HG03280 (cell line): ENCODE data around the gene SPIB.
"Not testable (repeated sequence)": the region's sequence is repeated elsewhere in the genome, so short reads cannot be mapped to it uniquely, and the experiment has no call there.

Source experiments
- ATAC-seq: cut with Tn5 transposase; IDR thresholded peaks from one replicate; pipeline ENCODE4 v1.9.1; 2021; ENCODE audit warnings: mild to moderate bottlenecking, moderate library complexity; ENCODE audit not compliant: unreplicated experiment

The SPIB gene

DNA sequence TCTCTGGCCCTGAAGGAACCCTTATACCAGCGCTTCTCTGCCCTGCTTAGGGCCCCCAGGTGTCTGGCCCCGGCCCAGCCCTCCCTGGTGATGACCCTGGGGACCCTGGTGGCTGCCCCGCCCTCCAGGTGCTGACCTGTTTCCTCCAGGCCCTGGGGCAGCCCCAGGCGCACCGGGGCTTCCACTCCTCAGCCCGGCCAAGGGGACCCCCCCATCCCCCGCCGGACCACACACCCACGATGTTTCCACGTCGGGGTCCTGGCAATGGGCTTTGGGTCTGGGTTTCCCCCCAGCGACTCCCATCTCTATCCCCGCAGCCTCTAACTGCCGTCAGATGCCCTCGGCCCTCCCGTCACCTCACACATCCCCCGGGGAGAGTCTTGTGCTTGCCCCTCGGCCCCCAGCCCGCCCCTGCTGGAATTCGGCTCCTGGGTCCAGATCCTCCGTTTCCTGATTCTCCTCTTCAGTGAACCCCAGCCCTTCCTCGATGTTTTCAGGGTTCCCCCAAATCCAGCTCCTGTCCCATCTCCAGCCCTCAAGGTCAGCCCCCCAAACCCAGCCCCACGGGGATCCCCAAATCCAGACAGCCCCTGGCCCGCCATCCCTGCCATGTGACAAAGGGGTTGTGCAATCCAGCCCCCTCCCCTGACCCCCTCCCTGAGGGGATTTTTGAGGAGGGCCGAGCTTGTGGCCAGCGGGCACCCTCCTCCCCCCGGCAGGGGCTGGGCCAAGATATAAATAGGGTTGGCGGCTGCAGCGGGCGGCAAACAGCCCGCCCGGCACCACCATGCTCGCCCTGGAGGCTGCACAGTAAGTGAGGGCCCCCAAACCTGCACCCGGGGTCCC, at the start of gene SPIB:
Gene SPIB, plus strand, starts transcription at position 763 of the 846 bp plus-strand sequence. Its CDS starts 25 bp downstream, at position 788.
- ATAC-seq: no peak

DNA sequence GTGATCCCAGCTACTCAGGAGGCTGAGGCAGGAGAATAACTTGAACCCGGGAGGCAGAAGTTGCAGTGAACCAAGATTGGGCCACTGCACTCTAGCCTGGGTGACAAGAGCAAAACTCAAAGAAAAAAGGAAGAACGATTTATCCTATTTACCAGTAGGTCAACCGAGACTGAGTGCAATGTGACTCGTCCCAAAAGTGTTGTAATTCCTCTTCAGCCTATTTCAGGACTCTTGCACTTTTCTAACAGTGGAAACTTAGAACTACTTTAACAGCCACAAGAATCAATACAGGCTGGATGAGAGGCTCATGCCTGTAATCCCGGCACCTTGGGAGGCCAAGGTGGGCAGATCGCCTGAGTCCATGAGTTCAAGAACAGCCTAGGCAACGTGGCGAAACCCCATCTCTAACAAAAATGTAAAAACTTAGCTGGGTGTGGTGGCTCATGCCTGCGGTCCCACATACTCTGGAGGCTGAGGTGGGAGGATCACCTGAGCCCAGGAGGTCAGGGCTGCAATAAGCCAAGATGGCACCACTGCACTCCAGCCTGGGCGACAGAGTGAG, 46.7 kb upstream of the SPIB start:
- ATAC-seq: no peak

DNA sequence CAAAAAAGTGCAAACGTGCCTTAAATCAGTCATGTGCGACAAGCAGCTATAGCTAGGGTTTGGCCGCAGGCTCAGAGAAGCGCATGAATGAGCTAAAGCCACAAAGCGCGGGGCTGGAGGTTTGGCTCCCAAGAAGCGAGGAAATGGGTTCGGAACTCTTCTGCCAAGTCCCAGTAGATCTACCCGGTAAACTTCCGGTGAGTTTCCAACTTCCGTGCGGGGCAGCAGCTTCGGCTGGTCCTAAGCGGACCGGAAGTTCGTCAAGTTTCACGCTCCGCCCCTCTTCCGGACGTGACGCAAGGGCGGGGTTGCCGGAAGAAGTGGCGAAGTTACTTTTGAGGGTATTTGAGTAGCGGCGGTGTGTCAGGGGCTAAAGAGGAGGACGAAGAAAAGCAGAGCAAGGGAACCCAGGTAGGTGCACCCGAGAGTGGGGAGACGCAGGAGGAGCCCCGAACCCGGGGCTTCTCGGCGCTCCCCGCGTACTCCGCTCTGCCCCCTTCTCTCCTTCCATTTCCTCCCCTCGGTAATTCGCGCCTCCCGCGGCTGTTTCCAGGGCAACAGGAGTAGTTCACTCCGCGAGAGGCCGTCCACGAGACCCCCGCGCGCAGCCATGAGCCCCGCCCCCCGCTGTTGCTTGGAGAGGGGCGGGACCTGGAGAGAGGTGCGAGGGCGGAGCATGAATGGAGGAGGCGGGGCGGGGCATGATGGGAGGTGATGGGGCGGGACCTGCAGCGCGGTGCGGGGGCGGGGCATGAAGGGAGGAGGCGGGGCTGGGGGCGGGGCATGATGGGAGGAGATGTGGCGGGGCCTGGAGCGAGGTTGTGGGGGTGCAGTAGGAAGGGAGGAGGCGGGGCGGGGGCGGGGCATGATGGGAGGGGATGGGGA, 42.3 kb upstream of the SPIB start, which contains the start of gene NR1H2:
Gene NR1H2, plus strand, starts transcription at position 292 of the 885 bp plus-strand sequence. CDS start 1,149 bp downstream, outside the sequence.
- ATAC-seq: peak; percentile 86

DNA sequence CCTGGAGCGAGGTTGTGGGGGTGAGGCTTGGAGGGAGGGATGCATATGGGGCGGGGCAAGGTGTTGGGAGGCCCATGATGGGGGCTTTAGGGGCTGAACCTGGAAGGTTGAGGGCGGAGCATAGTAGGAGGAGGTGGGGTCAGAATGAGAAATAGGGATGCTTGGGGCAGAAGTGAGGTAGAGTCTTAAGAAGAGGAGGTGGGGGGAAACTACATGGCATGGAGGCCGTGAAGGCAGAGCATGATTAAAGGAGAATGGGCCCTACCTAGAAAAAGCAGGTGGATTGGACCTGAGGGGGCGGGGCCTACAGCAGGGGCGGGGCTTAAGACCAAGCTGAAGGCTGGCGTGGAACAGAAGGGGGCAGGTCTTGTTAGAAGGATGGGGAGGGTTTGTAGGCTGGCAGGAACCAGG, 41.7 kb upstream of the SPIB start:
- ATAC-seq: peak; percentile 22

DNA sequence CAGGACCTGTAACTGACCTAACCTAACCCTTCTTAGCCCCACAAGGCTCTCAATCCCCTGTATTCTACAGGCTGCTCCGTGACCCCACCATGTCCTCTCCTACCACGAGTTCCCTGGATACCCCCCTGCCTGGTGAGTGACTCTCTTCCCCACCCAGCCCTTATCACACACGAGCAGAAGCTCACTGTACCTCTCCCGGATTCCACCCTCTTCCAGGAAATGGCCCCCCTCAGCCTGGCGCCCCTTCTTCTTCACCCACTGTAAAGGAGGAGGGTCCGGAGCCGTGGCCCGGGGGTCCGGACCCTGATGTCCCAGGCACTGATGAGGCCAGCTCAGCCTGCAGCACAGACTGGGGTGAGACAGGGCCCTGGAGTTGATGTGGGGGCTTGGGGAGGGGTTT, 41.2 kb upstream of the SPIB start:
- no peak for ATAC-seq

DNA sequence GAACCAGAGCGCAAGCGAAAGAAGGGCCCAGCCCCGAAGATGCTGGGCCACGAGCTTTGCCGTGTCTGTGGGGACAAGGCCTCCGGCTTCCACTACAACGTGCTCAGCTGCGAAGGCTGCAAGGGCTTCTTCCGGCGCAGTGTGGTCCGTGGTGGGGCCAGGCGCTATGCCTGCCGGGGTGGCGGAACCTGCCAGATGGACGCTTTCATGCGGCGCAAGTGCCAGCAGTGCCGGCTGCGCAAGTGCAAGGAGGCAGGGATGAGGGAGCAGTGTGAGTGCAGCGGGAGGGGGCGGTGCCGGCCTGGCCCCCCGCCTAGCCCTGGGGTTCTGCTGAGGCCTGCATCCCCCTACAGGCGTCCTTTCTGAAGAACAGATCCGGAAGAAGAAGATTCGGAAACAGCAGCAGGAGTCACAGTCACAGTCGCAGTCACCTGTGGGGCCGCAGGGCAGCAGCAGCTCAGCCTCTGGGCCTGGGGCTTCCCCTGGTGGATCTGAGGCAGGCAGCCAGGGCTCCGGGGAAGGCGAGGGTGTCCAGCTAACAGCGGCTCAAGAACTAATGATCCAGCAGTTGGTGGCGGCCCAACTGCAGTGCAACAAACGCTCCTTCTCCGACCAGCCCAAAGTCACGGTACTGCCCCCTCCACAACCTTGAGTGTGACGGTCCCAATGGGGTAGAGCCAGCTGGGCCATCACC, 40.4 kb upstream of the SPIB start:
- ATAC-seq: no peak

DNA sequence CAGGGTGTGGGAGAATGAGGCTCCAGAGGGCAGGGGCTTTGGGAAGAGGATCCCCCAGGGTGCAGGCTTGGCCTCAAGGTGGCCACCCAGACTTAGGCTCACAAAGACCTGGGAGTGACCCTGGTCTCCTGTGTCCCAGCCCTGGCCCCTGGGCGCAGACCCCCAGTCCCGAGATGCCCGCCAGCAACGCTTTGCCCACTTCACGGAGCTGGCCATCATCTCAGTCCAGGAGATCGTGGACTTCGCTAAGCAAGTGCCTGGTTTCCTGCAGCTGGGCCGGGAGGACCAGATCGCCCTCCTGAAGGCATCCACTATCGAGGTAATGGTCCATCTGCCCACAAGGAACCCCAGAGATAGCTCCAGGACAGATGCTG, 39.9 kb upstream of the SPIB start:
- ATAC-seq: no peak

DNA sequence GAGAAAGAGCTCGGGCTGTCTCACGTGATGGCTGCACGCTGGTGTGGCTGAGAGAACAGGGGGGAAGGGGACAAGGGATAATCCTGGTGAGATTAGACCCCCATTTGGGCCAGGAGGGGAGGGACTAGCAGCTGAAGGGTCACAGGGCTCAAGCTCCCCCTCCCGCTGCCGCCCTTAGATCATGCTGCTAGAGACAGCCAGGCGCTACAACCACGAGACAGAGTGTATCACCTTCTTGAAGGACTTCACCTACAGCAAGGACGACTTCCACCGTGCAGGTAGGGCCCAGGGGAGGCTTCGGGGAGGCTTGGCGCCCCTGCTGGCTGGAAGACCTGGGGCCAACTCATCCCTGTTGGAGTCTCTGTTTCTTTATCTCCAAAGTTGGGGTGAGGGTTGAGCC, 39.1 kb upstream of the SPIB start:
- no peak for ATAC-seq

DNA sequence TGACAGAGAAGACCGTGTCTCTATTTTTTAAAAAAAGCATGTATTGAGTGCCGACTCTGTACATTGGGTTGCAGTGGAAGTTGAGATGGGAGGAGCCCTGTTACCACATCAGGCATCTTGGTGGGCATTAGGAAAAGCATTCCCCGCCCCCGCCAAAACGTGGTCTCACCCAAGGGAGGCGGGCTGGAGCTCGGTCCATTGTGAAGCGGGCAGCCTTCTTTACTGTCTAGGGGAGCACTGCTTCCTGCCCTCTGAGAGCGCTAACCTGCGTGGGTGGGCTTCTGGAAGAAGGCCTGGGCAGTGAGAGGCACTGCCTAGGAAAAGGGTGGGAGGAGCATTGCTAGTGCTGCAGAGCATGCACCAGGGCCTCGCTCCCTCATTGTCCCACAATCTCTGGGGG, 38.6 kb upstream of the SPIB start:
- ATAC-seq: no peak

DNA sequence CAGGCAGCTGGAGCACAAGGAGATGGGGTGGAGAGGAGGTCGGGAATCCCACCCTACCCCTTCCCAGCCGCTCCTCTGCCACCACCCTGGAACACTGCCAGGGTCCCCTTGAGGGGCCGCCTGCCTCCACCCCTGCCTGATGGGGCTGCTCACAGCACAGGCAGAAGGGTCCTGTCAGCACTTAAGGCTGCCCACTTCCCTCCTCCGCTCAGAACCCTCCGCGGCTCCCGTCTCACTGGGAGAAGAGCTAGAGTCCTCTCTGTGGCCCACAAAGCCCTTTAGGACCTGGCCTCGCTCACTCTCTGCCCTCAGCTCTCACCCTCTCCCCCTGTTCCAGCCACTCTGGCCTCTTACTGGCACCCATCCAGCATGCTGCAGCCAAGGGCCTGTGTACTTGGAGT, 38.0 kb upstream of the SPIB start:
- no peak for ATAC-seq

DNA sequence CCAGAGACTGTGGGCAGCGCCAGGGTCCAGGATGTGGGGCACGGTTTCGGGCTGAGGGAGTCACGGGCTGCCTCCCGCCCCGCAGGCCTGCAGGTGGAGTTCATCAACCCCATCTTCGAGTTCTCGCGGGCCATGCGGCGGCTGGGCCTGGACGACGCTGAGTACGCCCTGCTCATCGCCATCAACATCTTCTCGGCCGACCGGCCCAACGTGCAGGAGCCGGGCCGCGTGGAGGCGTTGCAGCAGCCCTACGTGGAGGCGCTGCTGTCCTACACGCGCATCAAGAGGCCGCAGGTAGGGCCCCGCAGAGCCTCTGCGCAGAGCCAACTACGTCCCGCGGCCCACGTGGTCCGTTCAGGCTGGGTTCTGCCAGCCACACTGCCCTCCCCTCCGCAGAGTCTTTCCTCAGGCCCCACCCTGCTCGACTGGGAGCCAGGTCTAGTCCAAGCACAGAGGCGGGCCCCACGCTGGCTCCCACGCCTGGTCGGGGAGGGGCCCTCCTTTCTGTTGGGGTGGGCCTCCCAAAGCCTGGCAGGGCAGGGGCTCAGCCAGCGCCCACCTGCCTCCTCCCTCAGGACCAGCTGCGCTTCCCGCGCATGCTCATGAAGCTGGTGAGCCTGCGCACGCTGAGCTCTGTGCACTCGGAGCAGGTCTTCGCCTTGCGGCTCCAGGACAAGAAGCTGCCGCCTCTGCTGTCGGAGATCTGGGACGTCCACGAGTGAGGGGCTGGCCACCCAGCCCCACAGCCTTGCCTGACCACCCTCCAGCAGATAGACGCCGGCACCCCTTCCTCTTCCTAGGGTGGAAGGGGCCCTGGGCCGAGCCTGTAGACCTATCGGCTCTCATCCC, 36.6 kb upstream of the SPIB start:
- ATAC-seq: no peak

DNA sequence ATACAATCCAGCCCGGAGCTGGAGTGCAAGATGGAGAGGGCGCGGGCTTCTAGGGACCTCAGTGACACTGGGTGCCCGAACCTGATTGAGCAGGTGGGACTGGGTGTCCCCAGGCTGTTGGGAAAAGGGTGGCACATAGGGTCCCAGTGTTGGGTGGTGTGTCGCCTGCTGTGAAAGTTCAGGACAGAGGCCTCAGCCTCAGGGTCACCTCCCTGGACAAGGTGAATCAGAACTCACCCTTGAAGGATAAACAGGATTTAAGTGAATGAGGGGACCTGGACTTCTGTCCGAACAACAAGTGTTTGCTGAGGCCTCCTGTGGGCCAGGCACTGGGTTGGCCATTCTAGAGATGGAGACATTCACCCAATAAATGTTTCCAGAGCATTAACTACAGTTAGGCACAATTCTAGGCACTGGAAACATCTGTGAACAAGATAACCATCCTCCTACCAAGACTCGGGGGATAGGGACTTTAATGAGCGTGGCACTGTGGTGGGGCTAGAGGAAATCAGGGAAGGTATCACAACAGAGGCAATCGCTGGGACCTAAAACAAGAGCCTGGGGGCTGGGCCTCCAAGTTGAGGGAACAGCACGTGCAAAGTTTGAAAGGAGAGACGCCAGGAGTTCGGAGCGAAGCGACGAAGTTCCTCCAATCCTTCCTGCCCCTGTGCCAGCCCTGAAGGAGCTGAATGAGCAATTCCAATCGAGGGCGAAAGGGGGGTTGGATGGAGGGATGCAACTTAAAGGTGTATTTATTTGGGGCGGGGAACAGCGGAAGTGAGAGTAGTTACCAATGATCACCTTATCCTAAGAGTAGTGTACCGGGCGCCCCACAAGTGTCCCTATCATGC, 35.5 kb upstream of the SPIB start:
- ATAC-seq: no peak

DNA sequence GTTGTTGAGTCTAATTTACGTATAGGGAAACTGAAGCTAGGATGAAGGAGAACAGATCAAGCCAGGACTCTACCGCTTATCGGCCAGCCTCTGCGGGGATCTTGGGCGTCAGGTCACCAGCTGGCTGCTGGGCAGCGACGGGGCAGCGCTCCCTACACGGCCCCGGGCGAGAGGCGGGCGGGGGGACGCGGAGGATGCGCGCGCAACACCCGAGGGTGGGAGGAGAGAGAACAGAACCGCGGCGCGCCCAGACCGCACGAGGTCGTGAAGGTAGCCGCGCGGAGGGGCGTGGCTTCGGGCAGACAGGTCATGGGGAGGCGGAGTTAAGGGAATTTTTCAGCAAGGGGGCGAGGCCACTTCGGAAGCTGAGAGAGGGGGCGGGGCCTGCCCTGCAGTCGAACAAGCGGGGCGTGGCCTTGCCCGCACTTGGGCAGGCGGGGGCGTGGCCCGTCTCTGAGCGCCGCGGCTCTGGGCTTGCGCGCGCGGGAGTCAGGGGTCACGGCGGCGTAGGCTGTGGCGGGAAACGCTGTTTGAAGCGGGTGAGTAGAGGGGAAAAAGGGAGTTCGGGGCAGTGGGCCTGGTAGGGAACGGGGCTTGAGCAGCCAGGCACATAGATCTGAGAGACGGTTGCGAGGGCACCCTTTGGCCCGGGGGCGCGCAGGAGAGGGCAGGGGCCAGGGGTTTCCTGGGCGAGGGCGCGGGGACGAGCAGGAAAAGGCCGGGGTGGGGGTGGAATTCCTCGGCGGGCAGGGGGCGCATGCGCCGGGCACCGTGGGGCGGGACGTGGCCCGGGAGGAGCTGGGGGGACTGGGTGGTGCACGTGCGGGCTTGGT, 34.7 kb upstream of the SPIB start, which contains the start of gene POLD1:
Gene POLD1, plus strand, starts transcription at position 496 of the 833 bp plus-strand sequence. CDS start 14,505 bp downstream, outside the sequence.
- ATAC-seq: peak; percentile 81

DNA sequence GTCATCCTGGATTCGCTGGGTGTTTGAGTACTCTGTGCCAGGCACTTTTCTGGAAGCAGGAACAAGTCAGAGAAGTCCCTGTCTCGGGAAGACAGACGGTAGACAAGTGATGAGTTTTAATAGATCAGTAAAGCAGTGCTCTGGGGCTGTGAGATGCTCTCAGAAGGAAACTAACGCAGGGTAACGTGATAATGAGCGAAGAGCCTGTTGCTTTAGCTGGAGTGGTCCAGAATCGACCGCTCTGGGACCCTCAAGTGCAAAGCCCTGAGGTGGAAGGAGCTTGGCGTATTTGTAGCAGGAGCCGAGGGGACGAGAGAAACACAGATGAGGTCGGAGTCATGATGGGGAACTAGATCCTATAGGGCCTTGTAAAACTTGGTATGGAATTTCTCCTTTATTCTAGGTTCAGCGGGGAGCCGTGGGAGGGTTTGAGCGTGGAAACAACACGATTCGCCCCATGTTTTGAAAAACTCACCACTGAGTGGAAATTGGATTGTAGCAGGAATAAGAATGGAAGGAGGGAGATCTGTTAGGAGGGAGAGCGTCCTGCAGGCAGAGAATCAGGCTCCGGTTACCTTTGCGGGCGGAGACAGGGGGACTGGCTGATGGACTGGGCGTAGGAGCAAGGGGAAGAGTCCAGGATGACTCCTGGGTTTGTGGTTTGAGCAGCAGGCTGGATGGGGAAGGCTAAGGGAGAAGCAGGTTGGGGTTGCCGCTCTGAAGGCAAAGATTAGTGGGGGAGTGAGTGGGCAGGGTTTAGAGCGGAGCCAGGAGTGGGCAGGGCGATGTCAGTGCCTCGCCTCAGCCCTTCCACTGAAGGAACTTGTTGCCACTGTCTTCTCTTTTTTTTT, 33.8 kb upstream of the SPIB start:
- ATAC-seq: no peak

DNA sequence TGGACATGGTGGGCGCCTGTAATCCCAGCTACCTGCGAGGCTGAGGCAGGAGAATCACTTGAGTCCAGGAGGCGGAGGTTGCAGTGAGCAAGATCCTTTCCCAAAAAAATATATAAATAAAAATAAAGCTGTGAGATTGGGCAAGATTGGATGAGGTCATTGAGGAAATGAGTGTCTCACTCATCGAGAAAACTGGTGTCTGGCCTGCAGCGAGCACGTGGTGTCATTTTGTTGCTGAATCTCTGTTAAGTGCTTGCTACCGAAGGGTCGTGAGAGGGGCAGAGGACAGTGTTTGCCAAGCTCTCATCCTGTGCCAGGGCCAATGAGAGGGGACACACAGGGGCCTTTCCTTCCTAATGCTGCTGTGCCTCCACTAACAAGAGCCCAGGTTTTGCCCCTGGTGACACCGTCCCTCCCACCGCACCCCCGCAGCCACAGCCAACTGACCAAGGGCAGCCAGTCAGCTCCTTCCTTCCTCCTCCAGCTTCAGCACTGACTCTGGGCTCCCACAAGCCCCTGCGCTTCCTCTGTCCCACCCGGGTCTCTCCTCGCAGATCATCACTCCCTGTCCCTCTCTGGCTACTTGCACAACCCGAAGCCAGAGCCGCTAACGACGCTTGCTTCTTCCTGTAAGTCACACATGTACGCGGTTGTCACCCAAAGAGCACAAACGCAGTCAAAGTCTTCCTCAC, 31.4 kb upstream of the SPIB start:
- ATAC-seq: no peak

DNA sequence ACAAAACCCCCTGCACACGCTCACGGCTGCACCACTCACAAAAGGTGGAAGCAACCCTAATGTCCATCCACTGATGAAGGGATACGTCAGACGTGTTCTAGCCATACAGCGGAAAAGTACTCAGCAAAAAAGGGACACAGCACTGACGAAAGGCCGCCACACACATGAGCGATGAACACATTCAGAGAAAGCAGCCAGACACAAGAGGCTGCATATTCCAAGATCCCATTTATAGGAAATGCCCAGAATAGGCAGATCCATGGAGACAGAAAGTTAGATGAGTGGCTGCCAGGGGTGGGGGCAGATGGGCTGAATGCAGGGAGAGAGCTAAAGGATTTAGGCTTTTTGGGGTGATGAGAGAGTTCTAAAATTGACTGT, 30.9 kb upstream of the SPIB start:
- ATAC-seq: no peak

DNA sequence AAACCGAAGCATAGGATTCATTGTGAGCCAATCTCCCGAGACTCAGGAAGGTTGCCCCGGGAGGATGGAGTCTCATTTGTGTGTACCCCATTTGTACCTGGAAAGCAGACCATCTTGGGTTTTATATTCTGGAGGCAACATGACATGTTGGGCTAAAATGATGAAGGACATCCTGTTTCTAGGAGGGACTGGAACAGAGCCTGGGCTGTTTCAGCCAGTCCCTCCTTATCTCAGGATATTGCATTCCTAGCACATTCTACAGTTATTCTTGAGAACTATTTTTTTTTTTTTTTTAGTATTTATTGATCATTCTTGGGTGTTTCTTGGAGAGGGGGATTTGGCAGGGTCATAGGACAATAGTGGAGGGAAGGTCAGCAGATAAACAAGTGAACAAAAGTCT, 28.4 kb upstream of the SPIB start:
- ATAC-seq: not testable (repeated sequence)
